ENCODE measurements around the gene PDLIM5. TPM values are rescaled to one million over a fixed set of nuclear protein-coding genes. Genes with fewer than 3 reads are reported as not detected.
A peak's percentile ranks its signal among the peaks of the same experiment; 100 is the strongest.
"Not testable (repeated sequence)": the region's sequence is repeated elsewhere in the genome, so short reads cannot be mapped to it uniquely, and the experiment has no call there.

PDLIM5 gene, protein sequence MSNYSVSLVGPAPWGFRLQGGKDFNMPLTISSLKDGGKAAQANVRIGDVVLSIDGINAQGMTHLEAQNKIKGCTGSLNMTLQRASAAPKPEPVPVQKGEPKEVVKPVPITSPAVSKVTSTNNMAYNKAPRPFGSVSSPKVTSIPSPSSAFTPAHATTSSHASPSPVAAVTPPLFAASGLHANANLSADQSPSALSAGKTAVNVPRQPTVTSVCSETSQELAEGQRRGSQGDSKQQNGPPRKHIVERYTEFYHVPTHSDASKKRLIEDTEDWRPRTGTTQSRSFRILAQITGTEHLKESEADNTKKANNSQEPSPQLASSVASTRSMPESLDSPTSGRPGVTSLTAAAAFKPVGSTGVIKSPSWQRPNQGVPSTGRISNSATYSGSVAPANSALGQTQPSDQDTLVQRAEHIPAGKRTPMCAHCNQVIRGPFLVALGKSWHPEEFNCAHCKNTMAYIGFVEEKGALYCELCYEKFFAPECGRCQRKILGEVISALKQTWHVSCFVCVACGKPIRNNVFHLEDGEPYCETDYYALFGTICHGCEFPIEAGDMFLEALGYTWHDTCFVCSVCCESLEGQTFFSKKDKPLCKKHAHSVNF
- 112 and 113 TPM in 2 replicates for total RNA-seq

- peak; percentile 94 for DNase-seq
Observed at GRCh38 chr4:94451695-94452475, at the start of gene PDLIM5. Gene PDLIM5, plus strand, starts transcription at chr4:94451942. Its CDS starts 3,347 bp downstream, at chr4:94455289.

DNA sequence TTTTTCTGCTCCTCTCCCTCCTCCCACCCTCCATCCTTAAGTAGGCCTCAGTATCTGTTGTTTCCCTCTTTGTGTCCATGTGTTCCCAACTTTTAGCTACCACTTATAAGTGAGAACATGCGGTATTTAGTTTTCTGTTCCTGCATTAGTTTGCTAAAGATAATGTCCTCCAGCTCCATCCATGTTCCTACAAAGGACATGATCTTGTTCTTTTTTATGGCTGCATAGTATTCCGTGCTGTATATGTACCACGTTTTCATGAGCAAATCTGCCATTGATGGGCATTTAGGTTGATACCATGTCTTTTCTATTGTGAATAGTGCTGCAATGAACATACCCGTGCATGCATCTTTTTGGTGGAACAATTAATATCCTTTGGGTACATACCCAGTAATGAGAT is 49.3 kb upstream of the PDLIM5 start:
- not testable (repeated sequence) for DNase-seq

DNA sequence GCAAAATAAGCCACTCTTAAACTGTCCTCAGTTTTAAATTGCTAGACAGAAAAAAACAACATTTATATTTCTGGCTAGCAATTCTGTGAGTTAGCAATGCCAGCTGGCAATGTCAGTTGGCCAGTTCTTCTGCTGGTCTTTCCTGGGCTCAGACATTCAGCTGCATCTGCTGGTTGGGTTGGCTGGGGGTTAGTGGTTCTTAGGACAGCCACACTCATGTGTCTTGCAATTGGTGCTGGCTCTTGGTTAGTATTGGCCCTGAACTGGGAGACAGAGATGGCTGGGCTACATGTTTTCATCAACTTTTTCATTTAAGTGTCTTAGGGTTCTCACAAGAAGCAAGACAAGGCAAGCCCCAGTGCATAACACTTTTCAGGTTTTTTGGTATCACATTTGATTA is 48.0 kb upstream of the PDLIM5 start:
- DNase-seq = no peak

- DNase-seq = peak; percentile 95
Observed at GRCh38 chr4:94406668-94407437, 44.9 kb upstream of the PDLIM5 start.

DNA sequence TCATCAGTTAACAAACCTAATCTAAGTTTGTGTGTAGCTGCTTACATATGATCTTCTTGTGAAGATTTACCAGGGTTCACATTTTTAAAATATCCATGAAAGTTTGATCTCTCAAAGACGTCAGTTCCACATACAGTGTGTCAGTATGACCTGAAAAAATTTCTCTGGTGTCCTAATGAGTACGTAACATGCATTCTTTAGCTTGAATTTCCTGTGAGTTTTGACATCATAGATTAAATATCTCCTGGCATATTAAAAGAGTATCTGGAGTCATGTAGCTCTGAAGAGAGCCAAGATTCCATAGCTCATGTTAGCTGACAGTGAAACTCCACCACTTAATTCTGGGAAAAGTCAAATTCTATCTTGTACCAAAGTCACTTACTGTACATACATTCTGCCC is 43.9 kb upstream of the PDLIM5 start:
- no peak for DNase-seq

DNA sequence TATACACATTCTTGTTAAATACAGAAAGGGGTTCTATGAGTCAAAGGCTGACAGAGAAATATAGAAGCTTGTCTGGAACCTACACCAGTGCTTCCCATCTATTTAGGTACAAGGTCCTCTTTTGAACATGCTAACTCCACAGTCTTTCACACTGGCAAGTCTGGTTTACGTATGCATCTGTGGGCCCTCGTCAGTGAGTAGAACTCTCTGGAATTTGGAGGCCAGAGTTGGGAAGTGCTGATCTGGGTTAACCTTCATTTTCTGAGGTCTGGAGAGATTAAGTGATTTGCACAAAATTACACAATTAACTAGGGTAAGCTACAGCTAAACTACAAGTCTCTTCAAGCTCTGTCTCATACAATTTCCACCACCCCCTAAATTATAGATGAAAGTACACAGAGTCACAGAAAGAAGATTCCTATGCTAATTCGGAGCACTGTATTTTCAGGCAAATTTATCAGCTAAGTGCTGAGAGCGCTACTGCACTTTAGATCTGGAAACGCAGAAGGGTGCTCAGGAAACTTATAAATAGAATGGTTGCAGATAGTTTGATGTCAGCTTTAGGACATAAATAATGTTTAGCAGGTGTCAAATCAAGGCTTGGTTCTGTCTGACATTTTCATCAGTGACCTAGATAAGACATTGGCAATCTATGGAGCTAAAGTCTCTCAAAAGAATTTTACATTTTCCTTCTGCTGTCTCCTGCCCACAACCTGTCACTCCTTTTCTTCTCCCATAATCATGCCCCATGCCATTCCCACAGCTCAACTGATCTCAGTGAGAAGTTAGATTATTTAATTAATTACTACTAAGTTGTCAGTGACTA is 43.0 kb upstream of the PDLIM5 start:
- no peak for DNase-seq

- DNase-seq = no peak
Observed at GRCh38 chr4:94409375-94409679, 42.4 kb upstream of the PDLIM5 start.

DNA sequence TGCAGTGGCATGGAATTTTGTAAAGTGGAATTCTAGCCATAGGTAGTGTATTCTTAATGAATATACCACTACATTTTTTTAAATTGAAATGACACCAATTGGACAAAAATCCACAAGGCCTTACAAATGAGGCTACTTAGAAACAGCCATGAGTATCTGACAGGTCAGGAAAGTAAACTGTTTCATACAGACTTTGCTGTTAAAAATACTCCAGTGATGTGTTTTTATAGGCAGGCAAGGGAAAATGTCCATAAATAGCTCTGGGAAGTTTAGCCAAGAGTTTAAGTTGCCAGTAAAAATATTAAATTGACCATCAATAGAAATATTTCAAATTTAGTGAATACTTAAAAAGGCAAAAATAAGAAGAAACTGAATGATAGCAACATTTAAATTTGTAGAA is 41.8 kb upstream of the PDLIM5 start:
- no peak for DNase-seq

DNA sequence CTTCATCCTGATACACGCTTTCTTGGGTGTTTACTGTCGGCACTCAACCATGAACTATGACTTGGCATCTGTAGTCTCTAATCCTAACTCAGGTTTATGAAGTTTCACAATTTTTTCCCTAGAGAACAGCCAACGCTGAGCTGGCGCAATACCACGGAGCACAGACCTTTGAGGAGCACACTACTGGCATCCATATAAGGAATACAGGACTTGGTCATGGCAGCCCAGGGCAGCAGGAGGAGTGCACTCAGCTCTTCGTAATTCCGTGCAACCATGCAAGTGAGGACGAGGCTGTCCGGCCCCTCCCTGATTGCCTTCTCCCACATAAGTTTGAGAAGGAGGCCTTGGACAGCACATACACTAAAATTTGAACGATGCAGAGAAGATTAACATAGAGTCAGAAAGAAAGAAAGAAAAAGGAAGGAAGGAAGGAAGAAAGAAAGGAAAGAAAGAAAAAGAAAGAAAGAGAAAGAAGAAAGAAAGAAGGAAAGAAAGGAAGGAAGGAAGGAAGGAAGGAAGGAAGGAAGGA is 41.0 kb upstream of the PDLIM5 start:
- no peak for DNase-seq

- DNase-seq = no peak
Observed at GRCh38 chr4:94411296-94411695, 40.4 kb upstream of the PDLIM5 start.

GRCh38 chr4:94412019-94412657 is 39.6 kb upstream of the PDLIM5 start:
- peak; percentile 42 for DNase-seq

DNA sequence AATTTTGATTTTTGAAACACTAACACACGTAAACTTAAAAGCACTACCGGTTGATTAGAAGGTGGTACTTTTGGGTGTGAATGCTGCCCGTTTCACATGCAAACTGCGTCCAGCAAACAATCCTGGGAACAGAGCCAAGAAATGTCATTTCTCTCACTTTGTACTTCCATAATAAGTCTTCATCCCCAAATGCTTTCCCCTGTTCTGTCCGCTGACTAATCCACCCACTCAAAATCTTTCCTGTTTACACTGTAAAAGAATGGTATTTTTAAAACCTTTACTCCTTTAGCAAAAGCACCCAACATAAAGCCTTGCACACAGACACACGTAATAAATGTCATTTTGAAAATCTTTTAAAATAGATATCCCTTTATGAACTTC is 39.1 kb upstream of the PDLIM5 start:
- DNase-seq = peak; percentile 93

DNA sequence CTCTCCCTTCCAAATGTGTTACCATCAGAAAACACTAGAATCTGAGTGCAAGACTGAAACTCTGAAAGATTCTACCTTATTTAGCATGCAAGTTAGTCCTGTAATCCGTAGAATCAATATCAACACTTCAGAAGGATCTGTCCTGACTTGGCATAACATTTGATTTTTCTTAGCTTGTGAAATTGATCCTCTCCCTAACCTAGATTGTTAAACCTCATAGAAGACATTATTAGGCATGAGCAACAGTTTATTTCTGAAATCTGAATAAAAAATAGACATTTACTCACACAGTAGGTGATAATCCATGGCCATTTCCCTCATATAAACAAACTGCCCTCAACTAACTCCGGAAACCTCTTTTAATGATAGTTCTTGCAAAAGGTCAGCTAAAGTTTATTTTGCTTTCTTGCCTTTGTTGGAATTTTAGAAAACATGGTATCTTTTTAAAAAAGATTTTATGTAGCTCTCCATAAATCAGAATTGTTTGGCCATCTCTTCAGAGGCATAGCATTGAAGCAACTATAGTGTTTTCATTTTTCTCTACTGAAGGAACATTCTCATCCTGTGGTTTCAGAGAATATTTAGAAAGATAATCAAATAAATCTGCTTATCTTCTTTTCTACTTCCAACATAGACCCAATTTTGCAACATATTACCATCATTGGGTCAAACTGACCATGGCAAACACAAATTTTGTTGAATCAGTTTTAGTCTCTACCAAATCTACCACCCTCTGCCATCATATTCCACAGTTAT is 38.5 kb upstream of the PDLIM5 start:
- DNase-seq = no peak

DNA sequence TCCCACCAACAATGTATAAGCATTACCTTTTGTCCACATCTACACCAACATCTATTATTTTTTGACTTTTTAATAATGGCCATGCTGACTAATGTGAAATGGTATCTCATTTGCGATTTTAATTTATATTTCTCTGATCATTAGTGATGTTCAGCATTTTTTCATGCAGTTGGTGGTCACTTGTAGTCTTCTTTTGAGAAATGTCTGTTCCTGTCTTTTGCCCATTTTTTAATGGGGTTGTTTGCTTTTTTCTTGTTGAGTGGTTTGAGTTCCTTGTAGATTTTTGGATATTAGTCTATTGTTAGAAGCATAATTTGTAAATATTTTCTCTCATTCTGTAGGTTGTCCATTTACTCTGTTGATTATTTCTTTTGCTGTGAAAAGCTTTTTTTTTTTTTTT is 36.8 kb upstream of the PDLIM5 start:
- no peak for DNase-seq

- DNase-seq = no peak
Observed at GRCh38 chr4:94415448-94415847, 36.3 kb upstream of the PDLIM5 start.

DNA sequence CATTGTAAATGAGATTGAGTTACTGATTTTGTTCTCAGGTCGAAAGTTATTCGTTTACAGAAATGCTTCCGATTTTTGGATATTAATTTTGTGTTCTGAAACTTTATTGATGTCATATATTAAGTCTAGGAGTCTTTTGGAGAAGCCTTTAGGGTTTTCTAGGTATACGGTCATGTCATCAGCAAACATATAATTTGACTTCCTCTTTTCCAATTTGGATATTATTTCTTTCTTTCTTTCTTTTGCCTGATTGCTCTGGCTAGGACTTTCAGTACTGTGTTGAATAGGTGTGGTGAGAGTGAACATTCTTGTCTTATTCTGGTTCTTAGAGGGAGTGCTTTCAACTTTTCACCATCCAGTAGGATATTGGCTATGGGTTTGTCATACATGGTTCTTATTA is 35.4 kb upstream of the PDLIM5 start:
- DNase-seq = no peak

DNA sequence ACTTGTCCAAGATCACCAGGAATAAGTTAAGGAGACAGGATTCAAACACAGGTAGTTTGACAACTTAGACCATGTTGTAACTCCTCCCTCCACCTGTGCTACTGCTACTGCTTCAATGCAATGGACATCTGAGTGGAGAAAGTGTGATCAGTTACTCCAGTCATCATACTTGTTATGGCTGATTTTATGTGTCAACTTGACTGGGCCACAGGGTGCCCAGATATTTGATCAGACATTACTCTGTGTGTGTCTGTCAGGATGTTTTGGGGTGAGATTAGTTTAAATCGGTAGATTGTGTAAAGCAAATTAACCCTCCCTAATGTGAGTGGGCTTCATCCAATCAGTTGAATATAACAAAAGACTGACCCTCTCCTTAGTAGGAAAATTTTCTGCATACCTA is 34.8 kb upstream of the PDLIM5 start:
- no peak for DNase-seq

GRCh38 chr4:94419549-94419948 is 32.2 kb upstream of the PDLIM5 start:
- DNase-seq = no peak

GRCh38 chr4:94419956-94420355 is 31.8 kb upstream of the PDLIM5 start:
- no peak for DNase-seq

DNA sequence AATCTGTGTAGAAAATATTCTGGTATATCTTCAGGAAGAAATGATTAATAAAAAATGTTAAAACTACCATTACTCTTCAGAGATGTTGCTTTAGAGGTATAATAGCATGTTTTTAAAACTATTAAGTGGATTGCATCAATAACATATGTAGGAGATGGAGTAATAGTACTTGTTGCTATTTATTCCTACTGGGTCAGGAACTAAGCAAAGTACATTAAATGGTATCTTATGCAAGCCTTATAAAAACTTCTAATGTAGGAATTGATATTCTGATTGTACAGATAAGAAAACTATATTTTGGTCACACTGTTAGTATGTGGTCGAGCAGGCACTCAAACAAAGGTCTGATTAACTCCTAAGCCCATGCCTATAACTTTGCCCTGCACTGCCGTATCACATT is 31.4 kb upstream of the PDLIM5 start:
- DNase-seq = no peak

DNA sequence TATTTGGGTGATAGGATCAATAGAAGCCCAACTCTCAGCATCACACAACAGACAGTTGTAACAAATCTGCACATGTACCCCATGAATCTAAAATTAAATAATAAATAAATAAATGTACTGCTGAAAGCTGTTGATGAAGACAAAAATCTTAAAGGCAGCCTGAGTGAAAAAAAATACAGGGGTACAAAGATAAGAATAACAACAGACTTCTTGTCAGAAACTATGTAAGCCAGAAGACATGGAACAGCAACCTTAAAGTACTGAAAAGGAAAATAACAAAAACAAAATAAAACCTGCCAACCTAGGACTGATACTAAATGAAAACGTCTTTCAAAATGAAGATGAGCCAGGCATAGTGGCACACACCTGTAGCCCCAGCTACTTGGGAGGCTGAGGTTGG is 25.0 kb upstream of the PDLIM5 start:
- no peak for DNase-seq

Data from dermis blood vessel endothelial cell (primary cell).